Islet of Langerhans (tissue), 1 donor: ENCODE results near the gene C6orf47.

Experiments
- FAIRE-seq: peaks from one replicate; lab custom pipeline; 2011; peaks lifted over from hg19 to GRCh38; lab: Jason Lieb, UNC

The C6orf47 gene

GRCh38 chr6:31659649-31660380 lies 763 bp downstream of the C6orf47 start:
- FAIRE-seq = no peak

- FAIRE-seq = no peak
Observed at GRCh38 chr6:31658983-31659648, 1.5 kb downstream of the C6orf47 start.

- FAIRE-seq = no peak
Observed at GRCh38 chr6:31658158-31658688, 2.4 kb downstream of the C6orf47 start.

GRCh38 chr6:31657406-31658157 lies 3.0 kb downstream of the C6orf47 start:
- FAIRE-seq = no peak

- FAIRE-seq = no peak
Observed at GRCh38 chr6:31655349-31656237, 5.0 kb downstream of the C6orf47 start, which contains the start of gene APOM. Gene APOM, plus strand, starts transcription at chr6:31655894. Its CDS starts 73 bp downstream, at chr6:31655967.

GRCh38 chr6:31654574-31655348 lies 5.8 kb downstream of the C6orf47 start:
- FAIRE-seq = no peak

- FAIRE-seq = peak; percentile 88
Observed at GRCh38 chr6:31652925-31653724, 7.5 kb downstream of the C6orf47 start.

GRCh38 chr6:31651602-31652191 lies 8.9 kb downstream of the C6orf47 start:
- no peak for FAIRE-seq

GRCh38 chr6:31645325-31645724 lies 15.3 kb downstream of the C6orf47 start:
- no peak for FAIRE-seq

GRCh38 chr6:31643818-31644454 lies 16.6 kb downstream of the C6orf47 start:
- no peak for FAIRE-seq

GRCh38 chr6:31642798-31643570 lies 17.6 kb downstream of the C6orf47 start:
- no peak for FAIRE-seq

GRCh38 chr6:31641370-31641769 lies 19.2 kb downstream of the C6orf47 start:
- no peak for FAIRE-seq

- FAIRE-seq = no peak
Observed at GRCh38 chr6:31640612-31641011, 20.0 kb downstream of the C6orf47 start.

- FAIRE-seq = no peak
Observed at GRCh38 chr6:31639449-31639861, 21.1 kb downstream of the C6orf47 start.

GRCh38 chr6:31639043-31639442 lies 21.5 kb downstream of the C6orf47 start:
- FAIRE-seq = no peak

- FAIRE-seq = no peak
Observed at GRCh38 chr6:31636698-31637596, 23.6 kb downstream of the C6orf47 start.

GRCh38 chr6:31634969-31635575 lies 25.5 kb downstream of the C6orf47 start:
- FAIRE-seq = no peak
